Measurements from ENCODE around the gene TGM3.

TGM3 gene

DNA sequence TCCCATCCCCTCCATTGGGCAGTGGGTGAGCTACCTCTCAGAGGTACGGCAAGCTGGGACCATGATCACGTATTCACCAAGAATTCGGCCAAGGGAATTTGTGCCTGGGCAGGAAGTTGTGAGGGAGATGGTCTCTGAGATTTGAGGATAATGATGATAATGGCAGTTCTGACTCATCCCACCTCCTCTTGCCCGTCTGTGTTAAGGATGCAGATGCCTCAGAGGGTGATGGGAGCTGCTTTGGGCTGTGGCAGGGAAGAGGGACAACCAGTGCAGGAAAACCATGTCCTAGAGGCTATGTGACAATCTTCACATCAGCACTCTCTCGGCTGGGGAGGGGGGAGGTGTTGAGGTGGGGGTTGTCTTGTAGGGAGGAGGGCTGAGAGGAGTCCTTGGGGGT lies 89.2 kb downstream of the TGM3 start:
- no peak for DNase-seq

GRCh38 chr20:2385496-2385895 lies 89.7 kb downstream of the TGM3 start:
- no peak for DNase-seq

- DNase-seq = no peak
Observed at GRCh38 chr20:2386516-2387179, 90.8 kb downstream of the TGM3 start.

- peak; percentile 12 to 26 for DNase-seq
Observed at GRCh38 chr20:2387180-2387577, 91.4 kb downstream of the TGM3 start.

GRCh38 chr20:2387580-2387979 lies 91.8 kb downstream of the TGM3 start:
- no peak for DNase-seq
